ENCODE results near the gene SLC7A9. TPM values are rescaled to one million over a fixed set of nuclear protein-coding genes. Genes with fewer than 3 reads are reported as not detected.

Gene SLC7A9
- total RNA-seq, 1 experiment from 2014 or later, result 0.11 TPM

- no peaks in the 10 kb centered on the region for H3K36me3 Mint-ChIP-seq
- ChIA-PET CTCF (interaction anchor here (0.6 to 1.8 kb wide), 2 partner anchors 10 to 318 kb away, joined by 3 to 5 read pairs; no protein-coding TSS in a partner anchor), POLR2A (no interaction called here)
- H3K4me1 Mint-ChIP-seq, result 0 out of 2 replicates have a peak, but pooled peaks cover 11% of the 10 kb centered on the region
- TF ChIP-seq ZBTB43 (CRISPR knock-in tag; IDR thresholded peaks at IDR 0.05) (no peak), FOXP1 (CRISPR knock-in tag; IDR thresholded peaks at IDR 0.05; ENCODE audit: borderline replicate concordance) (no peak), E2F1 (CRISPR knock-in tag; IDR thresholded peaks at IDR 0.05) (no peak), MYBL2 (CRISPR knock-in tag; IDR thresholded peaks at IDR 0.05) (no peak), PRRX2 (CRISPR knock-in tag; IDR thresholded peaks at IDR 0.05) (no peak), USF2 (CRISPR knock-in tag; IDR thresholded peaks at IDR 0.05) (no peak), ZNF512 (CRISPR knock-in tag; IDR thresholded peaks at IDR 0.05; ENCODE audit: borderline replicate concordance) (no peak), HMGA2 (CRISPR knock-in tag; IDR thresholded peaks at IDR 0.05) (no peak), STAT6 (CRISPR knock-in tag; conservative IDR thresholded peaks at IDR 0.05; ENCODE audit: low read depth) (no peak), SP1 (CRISPR knock-in tag; conservative IDR thresholded peaks at IDR 0.05) (no peak), ZNF532 (CRISPR knock-in tag; IDR thresholded peaks at IDR 0.05; ENCODE audit: borderline replicate concordance) (no peak), ZNF281 (CRISPR knock-in tag; IDR thresholded peaks at IDR 0.05) (no peak), JUN (CRISPR knock-in tag; IDR thresholded peaks at IDR 0.05) (no peak), GRHL2 (CRISPR knock-in tag; IDR thresholded peaks at IDR 0.05; ENCODE audit: insufficient replicate concordance, severe bottlenecking) (no peak), ELF4 (CRISPR knock-in tag; IDR thresholded peaks at IDR 0.05; ENCODE audit: low read depth) (no peak), ZSCAN18 (CRISPR knock-in tag; IDR thresholded peaks at IDR 0.05) (no peak), ZNF396 (CRISPR knock-in tag; IDR thresholded peaks at IDR 0.05; ENCODE audit: borderline replicate concordance) (no peak), TCF7 (CRISPR knock-in tag; IDR thresholded peaks at IDR 0.05; ENCODE audit: low read depth) (no peak), SMAD3 (CRISPR knock-in tag; IDR thresholded peaks at IDR 0.05; ENCODE audit: borderline replicate concordance) (no peak)
- DNase-seq (ENCODE audit: low spot score) (no peak), ATAC-seq (no peak)
- H3K9me3 Mint-ChIP-seq, result no peaks in the 10 kb centered on the region
- H3K27me3 Mint-ChIP-seq (ENCODE audit: low read depth), result no peaks in the 10 kb centered on the region
- no peak overlapping the region for H3K4me3 Mint-ChIP-seq
- H3K27ac Mint-ChIP-seq, result no peak overlapping the region
Measured at GRCh38 chr19:32866061-32866460, 3.5 kb downstream of the SLC7A9 start.

Measured in WTC11 (cell line).